Liver (tissue), 3 donors: ENCODE results near the gene NLGN3.

Experiments used
- EGR1 ChIP-seq, 2 donors: IDR thresholded peaks; 2 replicates each; pipeline ENCODE4 v1.6.1; 2016 to 2018; ENCODE audit warnings: antibody characterized with exemption in 2 of 2, low read depth in 2 of 2
- JUND ChIP-seq, 2 donors: IDR thresholded peaks; 2 replicates each; pipeline ENCODE4 v1.6.1; 2016; ENCODE audit warnings: antibody characterized with exemption in 2 of 2
- RAD21 ChIP-seq, 2 donors: IDR thresholded peaks; 2 replicates each; pipeline ENCODE4 v1.6.1; 2016; ENCODE audit warnings: antibody characterized with exemption in 2 of 2, mild to moderate bottlenecking in 2 of 2
- TAF1 ChIP-seq: conservative IDR thresholded peaks from 2 replicates; pipeline ENCODE4 v1.6.1; 2016; ENCODE audit warnings: antibody characterized with exemption, mild to moderate bottlenecking
- TF ChIP-seq, protein P1 (sequence below): IDR thresholded peaks from 2 replicates; pipeline ENCODE4 v1.6.1; 2016; ENCODE audit warnings: antibody characterized with exemption, mild to moderate bottlenecking
- TF ChIP-seq, protein P2 (sequence below): fragments of 150-350 bp; IDR thresholded peaks from 2 replicates; pipeline ENCODE4 v1.5.1; 2017; ENCODE audit warnings: improper control_type of control experiment, low read depth, low read length; ENCODE audit not compliant: missing input control
- TF ChIP-seq, protein P3 (sequence below): IDR thresholded peaks from 2 replicates; pipeline ENCODE4 v1.6.1; 2016; ENCODE audit warnings: antibody characterized with exemption
- donor health status: healthy.
- donor health status: healthy.

DNA sequence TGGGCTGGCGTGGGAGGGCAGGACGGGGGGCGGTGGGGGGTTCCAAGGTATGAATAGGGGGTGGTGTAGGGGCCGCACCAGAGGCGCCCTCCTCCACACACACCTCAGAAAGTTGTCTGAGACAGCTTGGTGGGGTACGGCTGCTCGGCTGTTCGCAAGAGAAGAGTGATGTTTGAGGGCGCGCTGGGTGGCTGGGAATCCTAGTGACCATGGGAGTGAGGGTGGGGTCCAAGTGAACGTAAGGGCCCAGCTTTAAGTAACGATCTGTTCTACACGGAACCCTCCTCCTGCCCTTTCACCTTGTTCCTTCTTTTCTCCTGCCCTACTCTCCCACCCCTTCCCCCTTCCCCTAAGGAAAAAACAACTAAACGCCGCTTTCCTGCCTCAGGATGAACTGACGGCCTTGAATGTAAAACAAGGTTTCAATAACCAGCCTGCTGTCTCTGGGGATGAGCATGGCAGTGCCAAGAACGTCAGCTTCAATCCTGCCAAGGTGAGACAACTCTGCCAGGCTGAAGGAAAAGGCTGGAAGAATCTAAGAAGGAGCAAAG lies 25.6 kb upstream of the NLGN3 start:
- no peak for TF ChIP-seq EGR1 (IDR thresholded peaks at IDR 0.05; ENCODE audit: low read depth in 2 of 2)
- TF ChIP-seq, protein P1, sequence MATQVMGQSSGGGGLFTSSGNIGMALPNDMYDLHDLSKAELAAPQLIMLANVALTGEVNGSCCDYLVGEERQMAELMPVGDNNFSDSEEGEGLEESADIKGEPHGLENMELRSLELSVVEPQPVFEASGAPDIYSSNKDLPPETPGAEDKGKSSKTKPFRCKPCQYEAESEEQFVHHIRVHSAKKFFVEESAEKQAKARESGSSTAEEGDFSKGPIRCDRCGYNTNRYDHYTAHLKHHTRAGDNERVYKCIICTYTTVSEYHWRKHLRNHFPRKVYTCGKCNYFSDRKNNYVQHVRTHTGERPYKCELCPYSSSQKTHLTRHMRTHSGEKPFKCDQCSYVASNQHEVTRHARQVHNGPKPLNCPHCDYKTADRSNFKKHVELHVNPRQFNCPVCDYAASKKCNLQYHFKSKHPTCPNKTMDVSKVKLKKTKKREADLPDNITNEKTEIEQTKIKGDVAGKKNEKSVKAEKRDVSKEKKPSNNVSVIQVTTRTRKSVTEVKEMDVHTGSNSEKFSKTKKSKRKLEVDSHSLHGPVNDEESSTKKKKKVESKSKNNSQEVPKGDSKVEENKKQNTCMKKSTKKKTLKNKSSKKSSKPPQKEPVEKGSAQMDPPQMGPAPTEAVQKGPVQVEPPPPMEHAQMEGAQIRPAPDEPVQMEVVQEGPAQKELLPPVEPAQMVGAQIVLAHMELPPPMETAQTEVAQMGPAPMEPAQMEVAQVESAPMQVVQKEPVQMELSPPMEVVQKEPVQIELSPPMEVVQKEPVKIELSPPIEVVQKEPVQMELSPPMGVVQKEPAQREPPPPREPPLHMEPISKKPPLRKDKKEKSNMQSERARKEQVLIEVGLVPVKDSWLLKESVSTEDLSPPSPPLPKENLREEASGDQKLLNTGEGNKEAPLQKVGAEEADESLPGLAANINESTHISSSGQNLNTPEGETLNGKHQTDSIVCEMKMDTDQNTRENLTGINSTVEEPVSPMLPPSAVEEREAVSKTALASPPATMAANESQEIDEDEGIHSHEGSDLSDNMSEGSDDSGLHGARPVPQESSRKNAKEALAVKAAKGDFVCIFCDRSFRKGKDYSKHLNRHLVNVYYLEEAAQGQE = no peak
- TF ChIP-seq, protein P2, sequence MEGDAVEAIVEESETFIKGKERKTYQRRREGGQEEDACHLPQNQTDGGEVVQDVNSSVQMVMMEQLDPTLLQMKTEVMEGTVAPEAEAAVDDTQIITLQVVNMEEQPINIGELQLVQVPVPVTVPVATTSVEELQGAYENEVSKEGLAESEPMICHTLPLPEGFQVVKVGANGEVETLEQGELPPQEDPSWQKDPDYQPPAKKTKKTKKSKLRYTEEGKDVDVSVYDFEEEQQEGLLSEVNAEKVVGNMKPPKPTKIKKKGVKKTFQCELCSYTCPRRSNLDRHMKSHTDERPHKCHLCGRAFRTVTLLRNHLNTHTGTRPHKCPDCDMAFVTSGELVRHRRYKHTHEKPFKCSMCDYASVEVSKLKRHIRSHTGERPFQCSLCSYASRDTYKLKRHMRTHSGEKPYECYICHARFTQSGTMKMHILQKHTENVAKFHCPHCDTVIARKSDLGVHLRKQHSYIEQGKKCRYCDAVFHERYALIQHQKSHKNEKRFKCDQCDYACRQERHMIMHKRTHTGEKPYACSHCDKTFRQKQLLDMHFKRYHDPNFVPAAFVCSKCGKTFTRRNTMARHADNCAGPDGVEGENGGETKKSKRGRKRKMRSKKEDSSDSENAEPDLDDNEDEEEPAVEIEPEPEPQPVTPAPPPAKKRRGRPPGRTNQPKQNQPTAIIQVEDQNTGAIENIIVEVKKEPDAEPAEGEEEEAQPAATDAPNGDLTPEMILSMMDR = no peak
- TF ChIP-seq, protein P3, sequence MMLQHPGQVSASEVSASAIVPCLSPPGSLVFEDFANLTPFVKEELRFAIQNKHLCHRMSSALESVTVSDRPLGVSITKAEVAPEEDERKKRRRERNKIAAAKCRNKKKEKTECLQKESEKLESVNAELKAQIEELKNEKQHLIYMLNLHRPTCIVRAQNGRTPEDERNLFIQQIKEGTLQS = no peak
- TF ChIP-seq JUND (IDR thresholded peaks at IDR 0.05) = no peak
- TF ChIP-seq RAD21 (IDR thresholded peaks at IDR 0.05) = no peak
- no peak for TF ChIP-seq TAF1
